Smooth muscle cell (in vitro differentiated cells): ENCODE measurements around the gene TOB2. TPM values are rescaled to one million over a fixed set of nuclear protein-coding genes. Genes with fewer than 3 reads are reported as not detected.
"Not testable (repeated sequence)": the region's sequence is repeated elsewhere in the genome, so short reads cannot be mapped to it uniquely, and the experiment has no call there.

Experiments
- DNase-seq: peaks from one replicate; lab custom pipeline; 2025; ENCODE audit not compliant: unreplicated experiment; lab: John Stamatoyannopoulos, UW
- H2AFZ ChIP-seq: fragments of 200-600 bp; sonication (generic); 2 replicates; pipeline ENCODE4 v1.6.0; 2016; ENCODE audit warnings: antibody characterized with exemption, low read depth, mild to moderate bottlenecking
- H3F3A ChIP-seq: fragments of 200-600 bp; sonication (generic); 2 replicates; pipeline ENCODE4 v1.6.0; 2017; ENCODE audit warnings: antibody characterized with exemption, low read depth
- H3K27ac ChIP-seq: fragments of 200-600 bp; sonication (generic); 2 replicates; pipeline ENCODE4 v1.5.1; 2016; ENCODE audit warnings: low read depth, mild to moderate bottlenecking
- H3K27me3 ChIP-seq: fragments of 200-600 bp; sonication (generic); 2 replicates; pipeline ENCODE4 v1.6.1; 2016; ENCODE audit warnings: low read depth, mild to moderate bottlenecking
- H3K36me3 ChIP-seq: fragments of 200-600 bp; sonication (generic); 2 replicates; pipeline ENCODE4 v1.5.1; 2016; ENCODE audit warnings: low read depth
- H3K4me1 ChIP-seq: fragments of 200-600 bp; sonication (generic); 2 replicates; pipeline ENCODE4 v1.5.1; 2016; ENCODE audit warnings: low read depth
- H3K4me2 ChIP-seq: fragments of 200-600 bp; sonication (generic); 2 replicates; pipeline ENCODE4 v1.6.0; 2016; ENCODE audit warnings: mild to moderate bottlenecking
- H3K4me3 ChIP-seq: fragments of 200-600 bp; sonication (generic); 2 replicates; pipeline ENCODE4 v1.5.1; 2016; ENCODE audit warnings: mild to moderate bottlenecking
- H3K79me2 ChIP-seq: fragments of 200-600 bp; sonication (generic); 2 replicates; pipeline ENCODE4 v1.6.0; 2016; ENCODE audit warnings: low read depth, mild to moderate bottlenecking
- H3K9ac ChIP-seq: fragments of 200-600 bp; sonication (generic); 2 replicates; pipeline ENCODE4 v1.6.0; 2016; ENCODE audit warnings: low read depth
- H3K9me3 ChIP-seq: fragments of 200-600 bp; sonication (generic); replicated peaks from 2 replicates; pipeline ENCODE4 v1.5.1; 2016; ENCODE audit warnings: low read depth
- H4K20me1 ChIP-seq: fragments of 200-600 bp; sonication (generic); 2 replicates; pipeline ENCODE4 v1.6.0; 2016; ENCODE audit warnings: low read depth
- WGBS: methylation state at CpG from one replicate; pipeline ENCODE4 v1.1.7; 2016; ENCODE audit warnings: low lambda C conversion rate; 5-methylcytosine and 5-hydroxymethylcytosine counted together
- polyA plus RNA-seq: library from polyadenylated mRNA; unstranded; fragments of >200 nt; fragmentation: Nextera tagmentation; extraction: Ambion mirVana; gene quantifications from 2 replicates; pipeline ENCODE4 v1.2.1, GENCODE V29; 2016
- total RNA-seq: library from RNA; depleted of rRNA; stranded (reverse); fragments of >200 nt; gene quantifications from 2 replicates; pipeline ENCODE4 v1.2.3, GENCODE V29; 2014
- TF ChIP-seq, protein P1 (sequence below): fragments of 200-600 bp; sonication (generic); IDR thresholded peaks from 2 replicates; pipeline ENCODE4 v1.5.1; 2017; ENCODE audit warnings: borderline replicate concordance, mild to moderate bottlenecking, antibody characterized with exemption; ENCODE audit not compliant: insufficient read depth, poor library complexity, severe bottlenecking

Gene TOB2
- total and polyA plus RNA-seq, 2 experiments from 2014 or later, result 19.7 to 27.0 TPM

DNA sequence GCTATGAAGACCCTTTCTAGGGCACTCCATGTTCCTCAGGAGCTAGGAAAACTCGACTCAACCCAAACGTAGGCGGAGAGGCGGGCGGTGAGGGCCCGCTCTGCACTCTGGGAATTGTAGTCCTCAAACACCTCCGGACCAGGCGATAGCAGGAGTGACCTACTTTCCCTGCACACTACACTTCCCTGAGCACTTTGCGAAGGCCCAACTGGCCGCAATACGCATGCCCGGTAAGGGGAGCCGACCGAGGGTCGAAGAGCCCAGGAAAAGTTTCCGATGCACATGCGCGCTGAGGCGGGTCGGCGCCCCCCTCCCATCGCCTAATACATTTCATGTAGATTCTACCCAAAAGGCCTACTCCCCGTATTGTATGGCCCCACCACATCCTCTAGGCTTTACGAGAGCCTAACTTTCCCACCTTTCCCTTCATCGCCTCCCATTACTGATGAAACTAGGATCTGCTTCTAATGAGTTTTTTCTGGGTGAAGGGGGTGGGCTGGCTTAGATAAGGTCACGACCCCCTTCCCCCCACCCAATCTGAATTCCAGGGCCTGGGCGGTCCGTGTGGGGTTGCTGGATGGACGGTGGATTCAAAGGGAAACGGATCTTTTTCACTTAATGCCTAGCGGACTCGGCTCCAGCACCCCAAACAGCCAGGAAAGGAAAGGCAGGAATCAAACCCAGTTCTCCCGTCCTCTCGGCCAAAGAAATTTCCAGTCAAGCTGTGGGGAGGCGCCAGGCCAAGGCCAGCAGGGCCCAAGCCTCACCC is 2.1 kb downstream of the TOB2 start:
- TF ChIP-seq, protein P1, sequence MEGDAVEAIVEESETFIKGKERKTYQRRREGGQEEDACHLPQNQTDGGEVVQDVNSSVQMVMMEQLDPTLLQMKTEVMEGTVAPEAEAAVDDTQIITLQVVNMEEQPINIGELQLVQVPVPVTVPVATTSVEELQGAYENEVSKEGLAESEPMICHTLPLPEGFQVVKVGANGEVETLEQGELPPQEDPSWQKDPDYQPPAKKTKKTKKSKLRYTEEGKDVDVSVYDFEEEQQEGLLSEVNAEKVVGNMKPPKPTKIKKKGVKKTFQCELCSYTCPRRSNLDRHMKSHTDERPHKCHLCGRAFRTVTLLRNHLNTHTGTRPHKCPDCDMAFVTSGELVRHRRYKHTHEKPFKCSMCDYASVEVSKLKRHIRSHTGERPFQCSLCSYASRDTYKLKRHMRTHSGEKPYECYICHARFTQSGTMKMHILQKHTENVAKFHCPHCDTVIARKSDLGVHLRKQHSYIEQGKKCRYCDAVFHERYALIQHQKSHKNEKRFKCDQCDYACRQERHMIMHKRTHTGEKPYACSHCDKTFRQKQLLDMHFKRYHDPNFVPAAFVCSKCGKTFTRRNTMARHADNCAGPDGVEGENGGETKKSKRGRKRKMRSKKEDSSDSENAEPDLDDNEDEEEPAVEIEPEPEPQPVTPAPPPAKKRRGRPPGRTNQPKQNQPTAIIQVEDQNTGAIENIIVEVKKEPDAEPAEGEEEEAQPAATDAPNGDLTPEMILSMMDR, result no peak
- H3K9me3 ChIP-seq, result no peaks in the 10 kb centered on the region

GRCh38 chr22:41442240-41442792 is 4.3 kb downstream of the TOB2 start:
- H3K79me2 ChIP-seq, result peaks cover 85% of the 10 kb centered on the region
- H2AFZ ChIP-seq, result no peak overlapping the region
- peaks cover 79% of the 10 kb centered on the region for H4K20me1 ChIP-seq
- TF ChIP-seq, protein P1, result no peak
- H3K4me1 ChIP-seq, result peaks cover 7% of the 10 kb centered on the region
- no peak overlapping the region for H3K4me3 ChIP-seq
- H3F3A ChIP-seq, result no peaks in the 10 kb centered on the region
- H3K27me3 ChIP-seq, result no peaks in the 10 kb centered on the region
- H3K27ac ChIP-seq, result peak overlapping the region; percentile 5
- H3K36me3 ChIP-seq, result no peaks in the 10 kb centered on the region
- 91% methylated on average over 2 of the region's 2 CpGs for WGBS
- H3K4me2 ChIP-seq, result no peak overlapping the region
- DNase-seq, result no peak
- no peaks in the 10 kb centered on the region for H3K9me3 ChIP-seq
- no peak overlapping the region for H3K9ac ChIP-seq

More for the DNA sequence above, 2.1 kb downstream of the TOB2 start:
- Histone ChIP-seq H3K4me3 (peak overlapping the region; percentile 89), H3K27ac (peak overlapping the region; percentile 73), H4K20me1 (peaks cover 57% of the 10 kb centered on the region), H3K27me3 (no peaks in the 10 kb centered on the region), H3K36me3 (no peaks in the 10 kb centered on the region), H3F3A (peaks cover 5% of the 10 kb centered on the region), H3K4me1 (peaks cover 11% of the 10 kb centered on the region), H2AFZ (peak overlapping the region; percentile 54), H3K4me2 (peak overlapping the region; percentile 86), H3K9ac (peak overlapping the region; percentile 94), H3K79me2 (peaks cover 66% of the 10 kb centered on the region)
- 1% methylated on average over 35 of the region's 35 CpGs for WGBS
- DNase-seq, result peak; percentile 80

- not testable (repeated sequence) for DNase-seq
- H4K20me1 ChIP-seq, result peaks cover 94% of the 10 kb centered on the region
Observed at GRCh38 chr22:41440511-41440910, 6.1 kb downstream of the TOB2 start.

DNA sequence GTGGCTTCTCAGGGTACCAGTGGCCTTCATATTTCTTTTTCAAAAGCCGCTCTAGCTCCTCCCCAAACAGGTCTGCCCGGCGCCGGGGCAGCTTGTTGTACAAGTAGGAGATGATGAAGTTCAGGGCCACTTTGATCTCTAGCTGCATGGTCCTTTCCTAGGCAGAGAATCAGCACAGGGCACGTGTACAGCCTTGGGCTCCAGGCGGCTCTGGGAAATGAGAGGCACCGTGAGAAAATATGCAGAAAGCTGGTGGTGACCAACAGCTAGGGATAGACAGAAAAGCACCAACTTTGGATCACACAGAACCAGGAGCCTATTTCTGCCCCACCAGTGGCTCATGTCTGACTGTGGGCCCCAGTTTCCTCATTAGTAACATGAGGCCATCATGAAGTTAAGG is 9.4 kb downstream of the TOB2 start:
- Histone ChIP-seq H3K27me3 (no peaks in the 10 kb centered on the region), H3K36me3 (no peaks in the 10 kb centered on the region), H3K4me2 (no peak overlapping the region), H3K9me3 (no peaks in the 10 kb centered on the region), H3K9ac (no peak overlapping the region), H3K79me2 (peaks cover 75% of the 10 kb centered on the region), H3F3A (no peaks in the 10 kb centered on the region), H3K27ac (no peak overlapping the region), H4K20me1 (peaks cover 100% of the 10 kb centered on the region), H3K4me3 (no peak overlapping the region), H3K4me1 (peaks cover 4% of the 10 kb centered on the region), H2AFZ (no peak overlapping the region)
- TF ChIP-seq, protein P1, result no peak
- 97% methylated on average over 7 of the region's 7 CpGs for WGBS
- no peak for DNase-seq

More at GRCh38 chr22:41440511-41440910, 6.1 kb downstream of the TOB2 start:
- not testable (repeated sequence) for H3K4me1 ChIP-seq, H3K4me2 ChIP-seq, H3K9me3 ChIP-seq, H3K36me3 ChIP-seq, H3K9ac ChIP-seq, H3K27ac ChIP-seq, H3K27me3 ChIP-seq, H3F3A ChIP-seq, H2AFZ ChIP-seq, H3K4me3 ChIP-seq
- H3K79me2 ChIP-seq, result peaks cover 89% of the 10 kb centered on the region
- 85% methylated on average over 5 of the region's 5 CpGs for WGBS
